T follicular helper cell (primary cell): ENCODE measurements around the gene SGSM1.
"Not testable (repeated sequence)": the region's sequence is repeated elsewhere in the genome, so short reads cannot be mapped to it uniquely, and the experiment has no call there.

ENCODE experiments used
- DNase-seq: peaks from one replicate; pipeline ENCODE4 v3.0.0-alpha.2; 2020; ENCODE audit warnings: low read depth

SGSM1 gene

GRCh38 chr22:24837517-24837916 lies 31.5 kb downstream of the SGSM1 start:
- not testable (repeated sequence) for DNase-seq

GRCh38 chr22:24841261-24841660 lies 35.2 kb downstream of the SGSM1 start:
- no peak for DNase-seq

- DNase-seq: no peak
Measured at GRCh38 chr22:24843048-24843447, 37.0 kb downstream of the SGSM1 start.

GRCh38 chr22:24845041-24845898 lies 39.3 kb downstream of the SGSM1 start:
- no peak for DNase-seq

- DNase-seq: no peak
Measured at GRCh38 chr22:24847490-24847889, 41.5 kb downstream of the SGSM1 start.

DNA sequence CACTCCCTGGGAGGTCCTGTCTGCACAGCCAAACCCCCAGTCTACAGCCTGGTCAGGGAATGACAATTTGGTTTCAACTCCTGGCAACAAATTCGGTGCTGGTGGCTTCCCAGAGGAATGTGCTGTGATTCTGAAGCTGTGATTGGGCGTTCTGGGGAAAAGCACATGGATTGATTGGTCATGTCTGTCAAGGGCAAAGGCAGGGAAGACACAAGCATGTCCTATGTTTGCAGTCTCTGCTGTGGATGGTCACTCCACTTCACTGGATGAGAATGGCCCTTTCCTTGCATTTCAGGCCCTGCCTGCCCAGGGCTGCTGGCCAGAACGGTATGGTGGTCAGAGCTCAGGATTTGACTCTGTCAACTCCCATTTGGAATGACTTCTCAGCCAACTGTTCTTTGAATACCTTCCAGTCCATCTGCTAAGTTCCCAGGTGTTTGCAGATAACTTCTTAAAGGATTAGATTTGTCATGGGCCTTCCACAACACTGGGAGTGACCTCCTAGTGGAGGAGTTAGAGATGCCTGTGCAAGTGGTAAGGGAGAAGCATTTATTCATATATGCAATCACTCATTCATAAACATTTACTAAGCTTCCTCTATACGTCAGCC lies 42.7 kb downstream of the SGSM1 start:
- no peak for DNase-seq

DNA sequence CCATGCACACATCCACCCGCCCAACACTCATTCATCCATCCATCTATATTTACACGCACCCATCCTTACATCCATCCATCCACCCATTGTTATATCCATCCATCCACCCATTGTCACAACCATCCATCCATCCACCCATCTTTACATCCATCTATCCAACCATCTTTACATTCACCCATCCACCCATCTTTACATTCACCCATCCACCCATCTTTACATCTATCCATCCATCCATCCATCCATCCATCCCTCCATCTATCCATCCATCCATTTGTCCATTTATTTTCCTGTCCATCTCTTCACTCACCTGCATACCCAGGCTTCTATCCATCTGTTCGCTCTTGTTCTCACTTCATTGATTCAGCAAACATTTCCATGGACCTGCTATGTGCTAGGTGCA lies 49.8 kb downstream of the SGSM1 start:
- DNase-seq: no peak

DNA sequence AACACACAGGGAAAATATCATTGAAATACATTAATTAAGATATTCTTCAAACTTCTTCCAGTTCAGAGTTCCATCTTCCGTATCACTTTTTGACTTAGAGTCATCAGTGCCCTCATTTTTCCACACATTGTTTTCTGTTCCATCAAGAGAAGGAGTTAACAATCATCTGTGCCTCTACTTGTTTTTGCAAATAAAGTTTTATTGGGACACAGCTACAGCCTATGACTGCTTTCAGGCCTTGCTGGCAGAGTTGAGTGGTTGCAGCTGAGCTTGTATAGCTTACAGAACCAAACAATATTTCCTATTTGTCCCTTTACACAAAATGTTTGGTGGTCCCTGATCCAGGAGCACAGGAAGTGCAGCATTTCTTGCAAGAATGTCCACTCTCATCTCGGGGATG lies 51.6 kb downstream of the SGSM1 start:
- no peak for DNase-seq

DNA sequence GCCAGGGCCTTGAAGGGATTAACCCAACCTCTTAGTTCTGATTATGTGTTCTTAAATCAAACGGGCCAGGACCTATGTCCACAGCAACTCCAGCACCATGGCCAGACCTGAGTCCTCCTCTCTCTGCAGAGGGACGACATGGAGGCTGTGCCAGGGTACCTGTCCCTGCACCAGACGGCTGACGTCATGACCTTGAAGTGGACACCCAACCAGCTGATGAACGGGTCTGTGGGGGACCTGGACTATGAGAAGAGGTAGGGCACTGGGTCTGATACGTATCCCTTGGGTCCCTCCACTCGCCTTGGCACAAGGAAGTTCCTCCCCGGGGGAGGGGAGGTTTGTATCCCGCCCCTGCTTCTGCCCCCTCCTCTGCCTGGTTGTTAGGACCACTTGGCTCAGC lies 53.6 kb downstream of the SGSM1 start:
- DNase-seq: no peak

DNA sequence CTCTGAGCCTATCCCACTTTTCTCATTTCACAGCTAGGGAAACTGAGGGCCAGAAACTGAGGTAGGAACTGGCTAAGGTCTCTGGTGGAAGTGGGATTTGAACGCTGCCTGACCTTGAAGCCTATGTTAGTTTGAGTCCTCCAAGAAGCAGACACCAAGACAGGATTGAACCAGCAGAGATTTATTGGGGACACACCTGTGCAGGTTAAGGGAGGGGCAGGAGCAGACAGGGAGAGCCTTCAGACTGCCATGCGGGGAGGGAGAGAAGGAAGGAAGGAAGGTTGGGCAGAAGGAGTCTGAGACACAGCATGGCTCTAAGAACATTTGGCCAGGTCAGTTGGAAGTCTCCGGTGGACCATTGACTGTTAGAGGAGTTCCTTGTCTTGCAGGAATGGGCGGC lies 59.5 kb downstream of the SGSM1 start:
- DNase-seq: no peak

DNA sequence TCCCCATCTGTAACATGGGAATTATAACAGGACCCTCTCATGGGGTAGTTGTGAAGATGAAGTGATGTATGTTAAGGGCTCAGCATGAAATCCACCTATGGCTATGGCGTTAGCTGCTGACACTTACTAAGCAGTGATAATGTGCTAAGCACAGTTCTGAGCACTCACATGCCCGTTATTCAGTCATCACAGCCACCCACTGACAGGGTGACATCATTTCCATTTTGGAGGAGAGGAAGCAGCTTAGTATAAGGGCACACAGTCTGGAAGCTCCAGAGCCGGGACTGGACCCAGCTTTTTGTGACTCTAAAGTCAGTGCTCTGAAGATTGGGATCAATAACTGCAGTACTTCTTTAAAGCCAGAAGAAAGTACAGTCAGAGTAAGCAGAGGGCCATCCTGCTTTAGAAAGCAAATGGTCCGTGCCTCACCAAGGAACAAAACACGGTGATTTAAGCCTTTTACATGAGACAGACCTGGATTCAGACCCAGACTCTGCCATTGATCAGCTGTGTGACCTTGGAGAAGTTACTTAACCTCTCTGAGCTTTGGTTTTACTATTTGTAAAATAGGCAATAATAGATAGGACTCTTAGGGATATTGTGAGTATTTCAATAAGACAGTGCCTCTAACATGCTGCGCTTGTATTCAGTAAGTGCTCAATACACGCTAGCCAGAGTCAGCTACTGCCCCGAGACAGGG lies 61.5 kb downstream of the SGSM1 start:
- DNase-seq: no peak

GRCh38 chr22:24868979-24869378 lies 63.0 kb downstream of the SGSM1 start:
- no peak for DNase-seq

GRCh38 chr22:24871611-24872205 lies 65.7 kb downstream of the SGSM1 start:
- no peak for DNase-seq

GRCh38 chr22:24873226-24873625 lies 67.2 kb downstream of the SGSM1 start:
- no peak for DNase-seq

GRCh38 chr22:24875862-24876506 lies 70.0 kb downstream of the SGSM1 start:
- no peak for DNase-seq

DNA sequence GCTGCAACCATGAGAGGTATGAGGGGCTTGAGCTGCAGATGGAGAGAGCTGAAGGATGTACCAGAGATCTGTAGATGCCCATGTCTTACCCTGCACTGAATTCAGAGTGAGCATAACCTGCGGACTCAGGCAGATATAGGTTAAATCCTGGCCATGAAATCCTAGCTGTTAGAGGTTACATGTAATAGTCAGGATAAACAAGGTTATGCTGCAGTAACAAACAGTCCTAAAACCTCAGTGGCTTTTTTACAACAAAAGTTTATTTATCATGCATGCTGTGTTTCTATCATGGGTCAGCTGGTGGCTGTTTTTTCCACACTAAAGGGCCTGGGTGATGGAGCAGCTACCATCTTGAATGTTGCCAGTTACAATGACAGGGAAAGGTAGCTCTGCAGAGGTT lies 70.7 kb downstream of the SGSM1 start:
- no peak for DNase-seq

DNA sequence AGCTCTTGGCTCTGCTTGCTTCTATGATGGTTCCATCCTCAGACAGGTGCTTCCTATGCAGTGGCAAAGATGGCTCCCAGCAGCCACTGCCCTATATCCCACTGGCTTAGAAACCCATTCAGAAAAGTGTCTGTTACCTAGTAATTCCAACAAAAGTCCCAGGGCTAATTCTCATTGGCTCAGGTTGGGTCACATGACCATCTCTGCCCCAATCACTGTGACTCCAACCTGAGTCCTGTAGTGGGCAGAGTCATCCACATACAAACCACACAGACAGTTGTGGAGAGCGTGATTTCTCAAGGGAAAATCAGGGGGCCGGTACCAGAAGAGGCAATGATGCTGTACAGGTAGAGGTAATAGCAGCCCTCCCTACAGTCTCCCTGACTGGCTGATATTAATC lies 73.0 kb downstream of the SGSM1 start:
- no peak for DNase-seq

DNA sequence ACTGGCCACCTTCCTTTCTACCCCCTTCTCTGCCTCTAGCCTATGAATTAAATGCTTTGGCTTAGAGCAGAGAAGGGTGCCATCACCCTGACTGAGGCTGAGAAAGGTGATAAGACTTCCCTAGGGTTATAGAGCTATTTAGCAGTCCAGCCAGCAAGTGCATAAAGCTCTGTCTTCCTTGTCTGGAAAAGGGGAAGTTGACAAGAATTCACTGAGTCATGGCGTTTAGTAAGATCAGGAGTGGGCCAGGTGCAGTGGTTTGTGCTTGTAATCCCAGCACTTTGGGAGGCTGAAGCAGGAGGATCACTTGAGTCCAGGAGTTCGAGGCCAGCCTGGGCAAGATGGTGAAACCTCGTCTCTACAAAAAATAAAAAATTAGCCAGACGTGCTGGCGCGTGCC lies 77.4 kb downstream of the SGSM1 start:
- no peak for DNase-seq

DNA sequence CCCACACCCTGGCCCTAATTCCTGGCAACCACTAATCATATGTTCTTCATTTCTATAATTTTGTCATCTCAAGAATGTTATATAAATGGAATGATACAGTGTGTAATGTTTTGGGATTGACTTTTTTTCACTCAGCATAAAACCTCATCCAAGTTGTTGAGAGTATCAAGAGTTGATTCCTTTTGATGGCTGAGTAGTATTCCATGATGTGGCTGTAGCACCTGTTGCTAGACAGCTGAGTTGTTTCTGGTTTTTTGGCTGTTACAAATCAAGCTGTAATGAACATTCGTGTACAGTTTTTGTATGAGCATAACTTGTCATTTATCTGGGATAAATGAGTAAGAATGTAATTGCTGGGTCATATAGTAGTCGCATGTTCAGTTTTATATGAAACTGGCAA lies 81.2 kb downstream of the SGSM1 start:
- no peak for DNase-seq

GRCh38 chr22:24893341-24894070 lies 87.5 kb downstream of the SGSM1 start:
- DNase-seq: no peak

- DNase-seq: no peak
Measured at GRCh38 chr22:24894220-24894975, 88.4 kb downstream of the SGSM1 start.
